Bronchial epithelial cell (primary cell): ENCODE measurements around the gene KPNA4. TPM values are rescaled to one million over a fixed set of nuclear protein-coding genes. Genes with fewer than 3 reads are reported as not detected.
"Not testable (repeated sequence)": the region's sequence is repeated elsewhere in the genome, so short reads cannot be mapped to it uniquely, and the experiment has no call there.

ENCODE experiments used
- DNase-seq: peaks from one replicate; pipeline ENCODE4 v3.0.0-alpha.2; 2010; ENCODE audit warnings: low read depth
- FAIRE-seq: peaks from 2 replicates; lab custom pipeline; 2011; peaks lifted over from hg19 to GRCh38; lab: Jason Lieb, UNC
- H3K27me3 ChIP-seq: 2 replicates; pipeline ENCODE4 v1.5.1; 2011; ENCODE audit warnings: low read length; ENCODE audit not compliant: control insufficient read depth, insufficient read depth
- H3K36me3 ChIP-seq: 2 replicates; pipeline ENCODE4 v1.5.1; 2011; ENCODE audit warnings: low read length; ENCODE audit not compliant: control insufficient read depth, insufficient read depth
- H3K4me3 ChIP-seq: 2 replicates; pipeline ENCODE4 v1.5.1; 2011; ENCODE audit warnings: mild to moderate bottlenecking, low read depth, low read length, control low read depth
- total RNA-seq: library from RNA; depleted of rRNA; stranded (reverse); fragments of >200 nt; gene quantifications from 2 replicates; pipeline ENCODE4 v1.2.1, GENCODE V29; 2014
- TF ChIP-seq, protein P1 (sequence below): IDR thresholded peaks from 2 replicates; pipeline ENCODE4 v1.5.1; 2011; ENCODE audit warnings: mild to moderate bottlenecking, moderate library complexity, low read length, control low read depth, inconsistent platforms; ENCODE audit not compliant: insufficient read depth, severe bottlenecking

Gene KPNA4
- total RNA-seq, 1 donor from 2014 or later: 39.5 TPM

DNA sequence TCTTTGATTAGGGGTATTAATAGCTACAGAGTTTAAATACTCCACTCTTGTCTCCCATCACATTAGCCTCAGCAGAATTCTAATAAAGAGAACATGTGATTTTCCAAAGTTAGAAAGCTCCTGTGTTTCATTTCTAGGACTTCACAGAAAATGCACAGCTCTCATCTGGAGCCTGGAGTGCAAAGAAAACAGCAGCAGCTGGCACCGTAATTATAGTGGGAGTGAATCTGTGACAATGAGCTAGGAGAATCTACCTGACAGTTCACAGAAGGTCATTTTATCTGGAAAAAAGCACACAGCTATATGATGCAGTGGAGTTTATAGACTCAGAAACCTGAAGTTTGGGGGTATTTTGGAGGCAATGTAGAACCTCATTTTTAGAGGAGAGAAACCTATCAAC lies 110.4 kb downstream of the KPNA4 start:
- DNase-seq (no peak), FAIRE-seq (no peak)
- TF ChIP-seq, protein P1, sequence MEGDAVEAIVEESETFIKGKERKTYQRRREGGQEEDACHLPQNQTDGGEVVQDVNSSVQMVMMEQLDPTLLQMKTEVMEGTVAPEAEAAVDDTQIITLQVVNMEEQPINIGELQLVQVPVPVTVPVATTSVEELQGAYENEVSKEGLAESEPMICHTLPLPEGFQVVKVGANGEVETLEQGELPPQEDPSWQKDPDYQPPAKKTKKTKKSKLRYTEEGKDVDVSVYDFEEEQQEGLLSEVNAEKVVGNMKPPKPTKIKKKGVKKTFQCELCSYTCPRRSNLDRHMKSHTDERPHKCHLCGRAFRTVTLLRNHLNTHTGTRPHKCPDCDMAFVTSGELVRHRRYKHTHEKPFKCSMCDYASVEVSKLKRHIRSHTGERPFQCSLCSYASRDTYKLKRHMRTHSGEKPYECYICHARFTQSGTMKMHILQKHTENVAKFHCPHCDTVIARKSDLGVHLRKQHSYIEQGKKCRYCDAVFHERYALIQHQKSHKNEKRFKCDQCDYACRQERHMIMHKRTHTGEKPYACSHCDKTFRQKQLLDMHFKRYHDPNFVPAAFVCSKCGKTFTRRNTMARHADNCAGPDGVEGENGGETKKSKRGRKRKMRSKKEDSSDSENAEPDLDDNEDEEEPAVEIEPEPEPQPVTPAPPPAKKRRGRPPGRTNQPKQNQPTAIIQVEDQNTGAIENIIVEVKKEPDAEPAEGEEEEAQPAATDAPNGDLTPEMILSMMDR: no peak
- peaks cover 3% of the 10 kb centered on the region for H3K27me3 ChIP-seq
- H3K36me3 ChIP-seq: no peaks in the 10 kb centered on the region
- no peak overlapping the region for H3K4me3 ChIP-seq

DNA sequence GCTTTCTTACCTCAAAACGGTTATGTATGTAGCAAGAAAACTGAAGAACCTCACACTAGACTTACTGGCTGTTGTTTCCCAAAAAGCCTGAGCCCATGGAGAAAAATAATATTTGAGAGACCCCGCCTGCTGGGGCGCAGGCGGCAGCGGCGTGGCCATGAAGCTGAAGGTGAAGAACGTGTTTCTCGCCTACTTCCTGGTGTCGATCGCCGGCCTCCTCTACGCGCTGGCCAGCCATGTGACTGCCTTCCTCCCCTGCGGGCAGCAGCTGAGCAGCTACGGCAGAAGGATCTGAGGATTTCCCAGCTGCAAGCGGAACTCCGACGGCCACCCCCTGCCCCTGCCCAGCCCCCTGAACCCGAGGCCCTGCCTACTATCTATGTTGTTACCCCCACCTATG lies 113.1 kb downstream of the KPNA4 start:
- H3K36me3 ChIP-seq, FAIRE-seq, H3K4me3 ChIP-seq, H3K27me3 ChIP-seq, DNase-seq: not testable (repeated sequence)

DNA sequence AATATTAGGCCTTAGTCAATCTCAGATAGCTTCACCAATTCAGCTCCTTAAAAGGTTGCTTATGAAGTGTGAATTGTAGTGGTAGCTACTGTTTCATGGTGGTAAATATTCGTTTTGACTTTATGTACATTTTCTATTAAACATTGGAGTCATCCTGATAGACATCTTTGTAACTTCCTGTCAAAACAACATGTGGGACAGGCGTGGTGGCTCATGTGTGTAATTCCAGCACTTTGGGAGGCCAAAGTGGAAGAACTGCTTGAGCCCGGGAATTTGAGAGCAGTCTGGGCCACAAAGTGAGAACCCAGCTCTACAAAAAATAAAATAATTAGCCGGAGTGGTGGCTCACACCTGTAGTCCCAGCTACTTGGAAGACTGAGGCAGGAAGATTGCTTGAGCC lies 113.8 kb downstream of the KPNA4 start:
- no peaks in the 10 kb centered on the region for H3K27me3 ChIP-seq
- H3K4me3 ChIP-seq: no peak overlapping the region
- peaks cover 1% of the 10 kb centered on the region for H3K36me3 ChIP-seq
- DNase-seq: no peak
- TF ChIP-seq, protein P1: no peak
- no peak for FAIRE-seq

DNA sequence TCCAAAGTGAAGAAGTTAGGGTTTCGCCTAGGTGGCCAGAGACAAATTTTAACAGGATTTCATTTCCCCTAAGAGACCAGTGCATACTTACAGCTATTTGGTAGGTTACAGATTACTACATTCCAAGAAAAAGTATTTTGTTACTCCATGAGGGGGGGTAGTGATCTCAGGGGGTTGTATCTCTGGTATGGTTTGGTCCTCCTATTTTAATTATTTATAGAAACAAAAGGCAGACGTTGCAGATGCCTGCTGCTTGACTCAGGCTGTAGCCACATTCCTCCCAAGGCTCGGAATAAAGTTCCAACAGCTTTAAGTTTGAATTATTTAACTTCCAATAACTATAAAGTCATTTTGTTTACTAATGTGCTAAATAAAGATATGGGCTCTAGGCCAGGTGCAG lies 114.5 kb downstream of the KPNA4 start:
- FAIRE-seq: no peak
- Histone ChIP-seq H3K27me3 (no peaks in the 10 kb centered on the region), H3K4me3 (no peak overlapping the region), H3K36me3 (peaks cover 1% of the 10 kb centered on the region)
- TF ChIP-seq, protein P1: no peak
- no peak for DNase-seq

DNA sequence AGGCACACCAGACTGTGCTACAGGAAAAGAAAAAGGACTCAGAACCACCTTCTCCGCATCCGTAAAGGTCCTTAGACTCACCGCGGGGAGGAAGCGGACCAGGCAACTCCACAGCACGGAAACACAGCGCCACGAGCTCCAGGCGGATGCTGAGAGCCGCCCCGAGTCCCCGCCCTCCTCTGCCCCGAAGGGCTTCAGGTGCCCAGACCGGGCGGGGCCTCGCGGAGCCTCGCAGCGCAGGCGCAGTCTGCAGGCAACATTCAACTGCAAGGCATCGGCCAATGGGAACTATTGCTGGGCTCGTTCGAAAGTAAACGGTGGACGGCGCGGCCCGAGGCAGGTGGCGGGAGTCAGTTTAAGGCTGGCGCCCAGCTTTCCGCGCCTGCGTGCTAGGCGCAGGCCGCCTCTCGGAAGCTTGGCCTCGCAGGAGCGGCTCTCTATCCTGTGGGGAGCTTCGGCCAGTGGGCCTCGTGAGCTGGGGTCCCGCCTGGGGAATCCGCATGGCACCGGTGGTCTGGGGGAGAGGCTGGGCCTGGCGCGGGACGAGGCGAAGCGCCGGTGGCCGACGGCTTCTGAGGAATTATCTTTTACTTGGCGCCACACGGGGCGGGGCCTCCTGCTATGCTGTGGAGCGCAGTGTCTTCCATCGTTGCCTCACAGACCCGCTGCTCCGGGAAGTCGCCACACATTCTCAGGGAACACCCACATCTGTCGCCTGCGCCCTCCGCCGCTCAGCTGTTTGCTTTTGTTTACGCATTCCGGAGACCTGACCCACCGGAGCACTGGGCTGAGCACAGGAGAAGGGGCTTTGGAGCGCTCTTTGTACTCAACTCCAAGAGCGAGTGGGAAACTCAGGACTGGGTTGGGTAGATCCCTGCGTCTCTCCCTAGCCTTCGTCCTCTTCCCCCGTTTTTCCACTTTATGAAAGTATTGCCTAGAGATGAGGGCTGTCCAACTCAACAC lies 115.5 kb downstream of the KPNA4 start, which contains the start of gene TRIM59:
Gene TRIM59, minus strand, starts transcription at position 151 of the 963 bp plus-strand sequence. CDS start 10,603 bp downstream, outside the sequence.
- H3K36me3 ChIP-seq: peaks cover 3% of the 10 kb centered on the region
- TF ChIP-seq, protein P1: peak; percentile 21
- no peaks in the 10 kb centered on the region for H3K27me3 ChIP-seq
- DNase-seq (peak; percentile 95), FAIRE-seq (no peak)
- peak within 1 kb of the TSS; percentile 66 for H3K4me3 ChIP-seq

DNA sequence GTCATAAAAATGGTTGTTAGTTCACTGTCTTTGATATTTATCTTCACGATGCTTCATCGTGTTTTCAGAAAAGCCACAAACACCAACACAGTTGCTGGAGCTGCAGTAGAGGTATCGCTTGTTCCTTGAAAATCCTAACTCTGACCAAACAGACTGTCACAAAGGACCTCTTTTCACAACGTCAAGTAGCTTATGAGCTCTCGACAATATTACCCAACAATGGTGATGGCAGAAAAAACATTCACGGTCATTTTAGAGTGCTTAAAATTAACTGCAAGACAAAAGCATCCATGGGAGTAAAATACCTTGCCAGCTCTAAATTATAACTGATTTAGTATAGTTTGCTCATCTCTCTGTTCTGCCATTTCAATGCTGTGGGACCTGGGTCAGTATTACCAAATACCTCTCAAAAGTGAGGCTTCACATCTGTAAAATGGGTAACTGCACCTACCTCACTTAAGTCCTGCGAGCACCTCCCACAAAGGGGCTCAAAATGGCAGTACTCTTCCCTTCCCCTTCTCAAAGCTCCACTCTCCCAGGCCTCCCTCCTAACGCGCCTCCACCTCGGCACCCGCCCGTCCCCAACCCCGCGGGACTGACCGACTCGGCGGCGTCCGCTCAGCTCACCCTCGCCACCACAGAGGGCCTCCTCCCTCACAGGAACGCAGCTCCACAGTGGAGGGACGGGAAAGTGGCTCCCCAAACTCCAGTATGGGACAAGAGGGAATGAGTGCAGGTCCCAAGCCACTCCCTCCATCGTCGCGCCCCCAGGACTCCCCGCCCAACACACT lies 116.3 kb downstream of the KPNA4 start:
- DNase-seq (peak; percentile 40), FAIRE-seq (no peak)
- Histone ChIP-seq H3K27me3 (no peaks in the 10 kb centered on the region), H3K4me3 (peak overlapping the region; percentile 66), H3K36me3 (peaks cover 3% of the 10 kb centered on the region)
- TF ChIP-seq, protein P1: no peak
